RCC 7860 (cell line): Measurements from ENCODE around the gene PLPPR1.
A peak's percentile ranks its signal among the peaks of the same experiment; 100 is the strongest.

Source experiments
- DNase-seq: peaks from one replicate; pipeline ENCODE4 v3.0.0-alpha.2; 2015; ENCODE audit warnings: low spot score
- FAIRE-seq: peaks from 2 replicates; lab custom pipeline; 2012; peaks lifted over from hg19 to GRCh38; lab: Jason Lieb, UNC

Gene PLPPR1

DNA sequence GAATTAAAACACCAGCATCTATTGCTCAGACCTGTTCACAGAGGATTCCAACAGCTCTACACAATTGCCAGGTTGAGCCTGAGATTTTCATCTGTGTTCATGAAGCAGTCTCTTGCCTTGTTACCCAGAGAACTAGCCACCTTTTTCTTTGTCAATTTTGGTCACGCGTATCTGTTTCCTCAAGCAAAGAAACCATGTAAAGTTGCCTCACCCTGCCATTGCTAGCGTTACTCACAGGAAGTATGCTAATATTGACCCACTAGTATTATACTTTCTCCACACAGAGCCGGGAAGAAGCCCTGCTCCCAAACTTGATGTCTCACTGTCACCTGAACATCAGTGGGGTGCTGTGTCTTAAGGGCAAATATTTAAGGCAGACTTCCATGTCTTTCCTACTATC lies 168.5 kb downstream of the PLPPR1 start:
- FAIRE-seq: no peak
- no peak for DNase-seq

DNA sequence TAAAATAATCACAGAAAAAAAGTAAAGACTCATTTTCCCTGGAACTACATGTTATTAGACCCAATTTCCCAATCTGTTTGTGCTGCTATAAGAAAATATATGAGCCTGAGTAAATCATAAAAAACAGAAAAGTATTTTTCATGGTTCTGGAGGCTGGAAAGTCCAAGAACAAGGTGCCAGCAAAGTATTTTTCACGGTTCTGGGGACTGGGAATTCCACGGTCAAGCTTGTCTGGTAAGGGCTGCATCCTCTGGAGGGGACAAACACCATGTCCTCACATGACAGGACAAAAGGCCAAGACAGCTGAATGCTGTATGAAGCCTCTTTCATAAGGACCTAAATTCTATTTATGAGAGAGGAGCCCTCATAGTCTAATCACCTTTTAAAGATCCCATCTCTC lies 172.3 kb downstream of the PLPPR1 start:
- FAIRE-seq: no peak
- DNase-seq: no peak

DNA sequence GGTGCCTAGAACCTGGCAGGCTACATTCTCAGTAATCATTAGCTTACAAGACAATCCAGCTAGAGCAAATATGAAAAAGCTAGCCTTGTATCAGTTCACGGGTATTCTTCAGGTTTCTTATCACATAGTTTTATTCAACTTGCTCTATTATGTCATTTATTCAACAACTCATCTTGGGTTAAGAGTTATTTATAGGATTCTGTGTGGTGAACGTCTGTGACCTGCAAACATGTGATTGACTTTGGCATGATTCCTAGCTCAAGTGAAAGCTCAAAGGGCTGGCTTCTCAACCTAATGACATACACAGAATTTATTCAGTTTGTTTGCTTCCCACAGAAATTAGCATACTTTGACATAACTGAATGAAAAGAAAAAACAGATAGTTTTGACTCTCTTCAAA lies 173.1 kb downstream of the PLPPR1 start:
- no peak for DNase-seq
- FAIRE-seq: no peak

DNA sequence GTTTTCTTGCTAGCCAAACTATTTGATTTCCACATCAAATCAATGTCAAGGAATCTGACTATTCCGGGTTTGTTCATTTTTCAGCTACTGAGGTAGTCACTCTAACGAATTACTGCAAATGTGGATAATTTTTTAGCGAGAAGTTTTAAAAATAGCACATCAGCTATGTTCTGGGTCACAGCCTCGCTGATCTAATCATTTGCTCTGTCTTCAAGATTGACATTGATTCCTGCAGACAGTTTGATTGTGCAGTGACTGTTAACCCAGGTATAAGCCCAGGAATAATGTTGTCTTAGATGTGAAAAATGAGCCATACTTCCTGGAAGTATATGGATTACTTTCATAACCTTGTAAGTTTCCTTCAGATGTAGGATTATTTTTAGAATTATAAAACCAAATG lies 181.1 kb downstream of the PLPPR1 start:
- no peak for DNase-seq
- FAIRE-seq: no peak

DNA sequence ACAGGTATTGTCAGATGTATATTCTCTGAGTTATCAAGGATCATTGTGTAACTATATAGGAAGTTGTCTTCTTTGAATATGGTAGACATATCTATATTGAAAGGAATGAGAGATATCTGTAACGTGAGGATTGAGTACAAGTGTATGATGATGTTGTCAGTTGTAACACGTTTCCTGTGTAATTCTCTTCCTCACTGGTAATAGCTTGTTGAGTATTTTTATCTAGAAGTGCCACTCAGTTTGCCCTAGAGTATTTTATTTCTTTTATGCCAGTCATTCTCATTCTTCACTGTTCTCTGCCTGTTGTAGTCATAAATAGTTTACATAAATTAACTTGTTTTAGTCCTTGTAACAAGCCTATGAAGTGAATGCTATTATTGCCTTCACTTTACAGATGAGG lies 184.1 kb downstream of the PLPPR1 start:
- FAIRE-seq (no peak), DNase-seq (no peak)

DNA sequence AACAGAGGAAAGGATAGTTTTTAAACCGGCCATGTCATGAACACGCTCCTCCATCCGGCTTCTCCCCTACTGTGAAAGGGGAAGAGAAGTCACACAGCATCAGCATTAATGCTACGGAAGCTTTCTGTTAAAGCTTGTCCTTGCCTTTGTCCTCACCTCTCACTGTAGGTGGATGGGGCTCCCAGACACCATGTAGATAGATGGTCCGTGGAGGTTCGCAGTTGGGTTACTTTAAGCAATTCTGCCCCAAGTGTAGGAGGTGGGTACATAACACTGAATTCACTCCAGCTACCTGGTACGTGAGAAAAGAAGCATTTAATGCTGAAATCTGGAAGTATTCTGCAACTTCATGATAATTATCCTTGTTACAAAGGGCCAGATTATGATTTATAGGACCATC lies 190.5 kb downstream of the PLPPR1 start:
- DNase-seq (no peak), FAIRE-seq (no peak)

DNA sequence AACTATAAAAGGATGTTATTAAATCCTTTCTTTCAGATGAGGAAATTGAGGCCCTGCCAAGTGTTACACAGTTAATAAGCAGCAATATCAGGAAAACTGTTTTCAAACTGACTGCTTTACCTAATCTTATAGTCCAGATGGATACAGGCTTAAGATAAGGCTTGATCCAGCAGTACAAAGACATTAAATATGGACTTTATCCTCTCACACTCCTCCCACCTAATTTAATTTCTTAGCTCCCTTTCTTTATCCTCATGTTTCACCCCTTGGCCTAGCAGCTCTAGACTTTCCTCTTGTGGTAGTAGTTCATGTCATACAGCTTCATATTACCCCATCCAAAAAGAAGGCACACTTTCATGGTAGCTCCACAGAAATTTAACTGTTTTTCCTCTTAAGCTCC lies 191.8 kb downstream of the PLPPR1 start:
- FAIRE-seq: no peak

DNA sequence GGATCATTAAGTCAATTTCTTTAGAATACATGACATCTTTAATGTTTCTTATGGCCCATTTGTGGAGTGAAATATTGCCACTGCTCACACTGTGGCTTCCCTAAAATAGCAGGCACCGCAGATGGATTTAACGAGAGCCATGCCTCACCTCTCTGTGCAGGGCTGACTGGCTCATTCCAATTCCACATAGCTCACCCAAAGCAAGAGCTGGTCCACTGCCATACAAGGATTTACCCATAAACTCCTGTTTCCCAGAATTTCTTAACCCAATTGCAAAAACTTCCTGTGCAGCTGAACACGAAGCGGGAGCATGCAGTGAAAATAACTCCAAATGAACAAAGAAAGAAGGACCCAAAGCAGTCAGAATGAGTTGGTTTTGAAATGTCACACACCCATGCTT lies 196.7 kb downstream of the PLPPR1 start:
- no peak for DNase-seq

More for the DNA sequence above, 191.8 kb downstream of the PLPPR1 start:
- no peak for DNase-seq

DNA sequence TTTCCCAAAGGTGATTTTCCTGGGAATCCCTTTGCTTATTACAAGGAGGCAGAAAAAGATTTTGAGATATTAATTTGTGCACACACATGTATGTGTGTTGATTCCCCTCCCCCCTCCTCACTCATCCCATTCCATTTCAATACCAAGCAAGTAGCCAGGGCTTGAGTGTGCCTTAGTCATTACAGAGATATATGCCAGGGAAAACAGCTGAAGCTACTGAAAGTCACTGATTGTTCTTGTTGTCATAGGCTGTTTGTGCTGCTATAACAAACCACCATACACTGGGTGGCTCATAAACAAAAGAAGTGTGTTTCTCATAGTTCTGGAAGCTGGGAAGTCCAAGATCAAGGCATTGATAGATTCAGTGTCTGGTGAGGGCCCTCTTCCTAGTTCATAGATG lies 197.6 kb downstream of the PLPPR1 start:
- DNase-seq (no peak), FAIRE-seq (no peak)

More for the DNA sequence above, 196.7 kb downstream of the PLPPR1 start:
- no peak for FAIRE-seq

DNA sequence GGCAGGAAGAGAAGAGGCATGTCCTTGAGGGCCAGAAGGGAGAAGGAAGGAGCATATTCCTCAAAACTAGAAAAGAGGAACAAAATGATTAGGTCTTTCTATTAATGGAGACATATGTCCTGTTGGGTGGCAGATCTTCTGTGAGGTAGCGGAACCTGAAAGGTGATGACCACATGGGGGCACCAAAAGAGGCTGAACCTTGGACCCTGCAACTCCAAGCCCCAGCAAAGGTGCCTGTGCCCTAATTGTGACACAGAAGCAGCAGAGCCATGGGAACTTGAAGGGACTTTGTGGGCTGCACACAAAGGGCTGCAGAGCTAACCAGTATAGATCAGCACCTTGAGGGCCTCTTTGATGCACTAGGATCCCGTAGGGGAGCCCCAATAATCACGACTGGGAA lies 198.3 kb downstream of the PLPPR1 start:
- FAIRE-seq (no peak), DNase-seq (no peak)

DNA sequence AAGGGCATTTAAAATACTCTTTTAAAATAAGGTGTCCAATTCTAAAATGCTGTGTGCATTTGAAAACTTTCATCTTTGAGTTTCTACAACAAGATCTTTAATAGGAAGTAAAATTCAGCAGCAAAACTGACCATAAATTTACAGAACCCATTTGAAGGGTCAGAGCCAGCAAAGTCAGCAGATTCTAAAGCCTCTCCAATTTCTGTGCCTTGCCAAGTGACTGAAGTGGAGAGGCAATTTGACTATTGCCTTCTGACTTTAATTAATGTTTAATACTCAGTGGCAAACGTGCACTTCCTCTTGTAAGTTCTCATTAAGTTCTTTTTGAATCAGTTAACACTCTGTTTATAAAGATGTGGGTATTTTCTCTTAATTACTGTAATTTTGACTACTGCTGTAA lies 201.1 kb downstream of the PLPPR1 start:
- DNase-seq (no peak), FAIRE-seq (no peak)

DNA sequence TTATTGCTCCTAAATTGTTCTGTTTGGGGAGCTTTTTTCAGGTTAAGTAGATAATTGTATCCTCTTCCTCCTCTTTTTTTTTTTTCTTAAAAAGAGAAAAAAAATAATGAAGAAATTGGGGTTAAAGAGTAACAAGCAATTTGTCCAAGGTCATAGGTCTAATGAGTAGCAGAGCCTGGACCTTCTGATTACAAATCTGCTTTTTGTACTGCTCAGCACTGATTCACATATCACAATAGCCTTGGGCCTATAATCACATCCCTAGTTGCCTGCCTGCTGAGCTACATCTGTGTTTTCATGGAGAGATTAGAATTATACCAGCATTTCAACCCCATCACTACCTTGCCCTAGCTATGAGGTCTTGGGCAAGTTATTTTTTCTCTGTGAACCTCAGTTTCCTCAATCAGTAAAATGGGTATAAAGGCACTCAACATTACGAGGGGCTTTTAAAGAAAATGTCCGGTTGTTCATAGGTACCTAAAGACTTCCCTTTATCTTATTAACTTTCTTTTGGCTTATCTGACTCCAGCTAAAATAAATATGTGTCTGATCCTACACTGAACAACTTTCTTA lies 204.0 kb downstream of the PLPPR1 start:
- FAIRE-seq: no peak
- DNase-seq: no peak

DNA sequence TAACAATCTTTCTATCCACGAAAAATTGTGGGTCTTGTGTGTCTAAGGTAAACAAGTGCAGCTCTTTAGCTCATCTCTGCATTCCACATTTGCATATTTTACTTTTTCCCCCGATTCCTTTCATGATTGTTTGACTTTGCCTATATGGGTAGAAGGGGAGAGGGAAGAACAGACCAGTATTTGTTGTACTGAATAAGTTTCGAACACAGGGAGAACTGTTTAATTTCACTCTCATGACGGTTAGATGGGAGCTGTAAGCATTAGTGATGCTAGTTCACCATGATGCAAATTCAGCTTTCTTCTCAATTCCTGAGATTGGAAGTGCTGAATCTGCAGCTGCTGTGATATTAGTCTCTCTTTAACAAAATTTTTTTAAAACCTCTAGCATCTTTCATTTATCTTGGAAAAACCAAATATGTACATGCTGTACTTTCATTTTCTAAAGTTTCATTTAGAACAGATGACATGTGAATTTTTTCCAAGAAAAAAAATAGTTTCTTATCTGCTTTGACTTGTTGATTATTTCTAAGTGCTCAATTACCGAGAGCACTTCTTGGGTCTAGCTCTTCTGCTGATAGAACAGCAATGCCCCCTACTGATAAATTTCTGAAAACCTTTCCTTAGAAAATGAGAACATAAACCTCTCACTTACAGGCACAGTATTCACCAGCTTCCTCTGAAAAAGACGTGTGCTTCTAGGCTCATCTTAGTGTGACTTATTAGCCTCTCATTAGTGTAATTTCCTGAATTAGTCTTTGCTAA lies 206.8 kb downstream of the PLPPR1 start:
- DNase-seq (peak; percentile 31), FAIRE-seq (no peak)

DNA sequence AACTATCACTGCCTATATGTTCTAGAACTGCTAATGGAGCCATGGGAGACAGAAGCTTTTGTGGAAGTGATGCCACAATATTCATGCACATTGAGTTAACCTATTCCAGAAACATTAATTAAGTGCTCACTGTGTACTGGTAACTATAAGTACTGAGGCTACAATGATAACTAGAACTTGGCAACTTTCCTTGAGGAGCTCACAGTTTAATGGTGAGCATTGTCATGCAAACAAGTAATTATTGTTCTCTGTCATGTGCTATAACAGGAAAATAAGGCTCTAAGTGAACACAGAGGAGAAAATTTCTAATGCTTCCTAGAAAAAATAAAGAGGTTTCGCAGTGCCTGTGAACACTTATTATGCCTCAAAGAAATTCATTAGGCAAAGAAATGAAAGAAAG lies 214.1 kb downstream of the PLPPR1 start:
- DNase-seq (no peak), FAIRE-seq (no peak)

DNA sequence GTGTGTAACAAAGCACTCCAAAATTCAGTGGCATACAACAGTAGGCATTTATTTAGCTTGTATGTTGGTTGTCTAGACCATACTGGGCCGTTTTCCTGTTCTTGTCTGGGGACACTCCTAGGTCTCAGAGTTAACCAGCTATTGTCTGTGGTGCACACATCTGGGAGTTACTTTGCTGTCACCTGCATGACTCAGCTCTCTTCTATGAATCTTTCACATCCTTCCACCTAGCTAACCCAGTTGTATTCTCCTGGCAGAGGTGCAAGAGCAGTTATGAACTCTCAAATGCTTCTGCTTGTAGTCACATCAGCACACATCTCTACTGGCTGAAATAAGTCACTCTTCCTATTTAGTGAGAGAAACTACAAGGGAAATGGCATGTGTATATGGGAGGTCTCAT lies 218.2 kb downstream of the PLPPR1 start:
- no peak for DNase-seq
- no peak for FAIRE-seq

DNA sequence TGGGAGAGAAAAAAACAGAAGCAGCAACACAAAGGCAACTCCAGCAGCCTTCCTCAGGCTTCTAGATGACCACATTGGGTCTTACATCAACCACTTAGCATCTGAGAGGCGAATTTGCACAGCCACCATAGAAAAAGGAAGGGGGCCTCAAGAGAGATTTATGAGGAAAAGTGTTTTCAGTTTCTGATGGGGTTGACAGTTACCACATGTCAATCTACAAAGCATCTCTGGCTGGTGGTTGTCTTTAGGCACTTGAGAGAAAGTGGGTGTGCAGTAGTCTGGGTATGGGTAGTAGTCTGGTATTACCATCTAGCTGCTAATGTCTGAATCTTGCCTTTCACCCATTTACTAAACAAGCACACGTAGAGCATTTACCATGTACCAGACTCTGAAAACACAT lies 218.8 kb downstream of the PLPPR1 start:
- DNase-seq (no peak), FAIRE-seq (no peak)

DNA sequence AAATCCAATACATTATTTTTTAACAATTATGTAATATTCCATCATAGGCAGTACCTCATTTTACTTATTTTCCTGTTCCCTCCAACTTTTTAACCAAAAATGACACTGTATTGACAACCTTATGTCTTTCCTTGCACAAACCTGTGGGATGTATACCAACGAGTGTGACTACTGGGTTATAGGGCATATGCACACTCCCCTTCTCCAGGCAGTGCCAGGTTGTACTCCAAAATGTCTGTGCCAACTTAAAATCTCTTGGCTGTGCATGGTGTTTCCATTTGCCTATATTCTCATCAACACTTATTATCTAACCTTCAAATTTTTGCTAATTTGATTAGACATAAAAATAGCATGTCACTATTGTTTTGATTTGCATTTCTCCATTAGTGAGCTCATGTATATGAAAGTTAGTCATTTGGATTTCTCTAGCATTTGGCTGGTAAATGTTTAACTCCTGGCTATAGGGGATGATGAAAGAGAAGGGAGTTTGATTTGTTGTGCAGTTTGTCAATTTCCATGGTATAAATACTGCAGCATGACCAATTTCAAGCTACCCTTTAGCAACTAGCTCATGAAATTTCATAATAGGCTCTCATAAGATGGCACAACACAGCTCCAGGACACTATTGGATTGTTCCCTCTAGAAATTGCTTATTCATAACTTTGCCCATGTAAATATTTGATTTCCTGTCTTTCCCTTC lies 226.4 kb downstream of the PLPPR1 start:
- DNase-seq (no peak), FAIRE-seq (no peak)

DNA sequence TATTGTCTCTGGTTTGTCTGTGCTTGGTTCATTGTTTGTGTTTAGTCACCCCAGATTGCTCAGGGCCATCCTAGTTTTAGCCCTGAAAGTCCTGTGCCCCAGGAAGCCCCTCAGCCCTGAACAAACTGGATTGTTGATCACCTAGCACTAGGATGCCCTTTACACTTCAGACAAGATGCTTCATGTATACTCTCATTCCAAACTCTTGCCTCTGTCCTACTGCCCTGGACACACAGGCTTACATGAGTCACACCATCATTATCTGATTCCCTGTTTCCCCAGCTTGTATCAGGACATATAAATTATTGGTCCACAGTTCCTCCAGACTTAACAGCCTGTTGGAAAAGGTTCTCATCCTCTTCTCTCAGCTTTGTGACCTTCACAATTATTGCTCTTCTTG lies 236.2 kb downstream of the PLPPR1 start:
- no peak for DNase-seq
- FAIRE-seq: no peak

DNA sequence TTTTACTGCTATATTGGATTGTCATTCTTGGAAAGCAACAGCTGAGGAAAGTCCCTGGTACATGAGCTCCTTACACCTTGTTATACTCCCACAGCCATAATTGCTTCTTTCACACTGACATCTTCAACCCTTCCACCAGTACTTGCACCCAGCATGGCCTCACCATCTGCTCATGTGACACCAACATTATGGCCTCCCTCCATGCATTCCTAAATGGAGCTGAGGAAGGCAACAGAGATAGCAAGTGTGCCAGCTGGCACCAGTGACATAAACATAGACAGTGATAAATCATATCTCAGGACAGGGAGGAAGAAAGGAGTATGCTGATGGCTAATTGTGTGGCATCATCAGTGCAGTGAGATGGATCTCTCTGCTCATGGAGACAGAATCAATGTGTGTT lies 236.7 kb downstream of the PLPPR1 start:
- no peak for FAIRE-seq

DNA sequence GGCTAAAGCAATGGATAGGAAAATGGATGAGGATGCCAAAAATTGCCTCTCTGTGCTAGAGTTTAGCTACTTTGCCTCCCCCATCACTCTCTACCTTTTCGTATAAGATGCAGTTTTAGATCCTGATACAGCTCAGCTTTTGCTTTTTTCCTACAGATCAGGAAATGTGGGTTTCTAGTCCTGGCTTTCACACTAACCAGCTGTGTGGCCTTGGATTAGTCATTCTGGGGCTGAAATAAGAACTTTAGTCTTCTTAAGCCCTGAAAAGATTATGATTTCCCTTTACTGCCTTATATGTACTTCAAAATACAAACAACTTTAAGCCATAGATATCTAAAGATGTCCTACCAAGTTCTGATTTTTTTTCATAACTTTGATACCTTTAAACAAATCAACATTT lies 239.9 kb downstream of the PLPPR1 start:
- FAIRE-seq (no peak), DNase-seq (no peak)

More for the DNA sequence above, 236.7 kb downstream of the PLPPR1 start:
- DNase-seq: no peak

DNA sequence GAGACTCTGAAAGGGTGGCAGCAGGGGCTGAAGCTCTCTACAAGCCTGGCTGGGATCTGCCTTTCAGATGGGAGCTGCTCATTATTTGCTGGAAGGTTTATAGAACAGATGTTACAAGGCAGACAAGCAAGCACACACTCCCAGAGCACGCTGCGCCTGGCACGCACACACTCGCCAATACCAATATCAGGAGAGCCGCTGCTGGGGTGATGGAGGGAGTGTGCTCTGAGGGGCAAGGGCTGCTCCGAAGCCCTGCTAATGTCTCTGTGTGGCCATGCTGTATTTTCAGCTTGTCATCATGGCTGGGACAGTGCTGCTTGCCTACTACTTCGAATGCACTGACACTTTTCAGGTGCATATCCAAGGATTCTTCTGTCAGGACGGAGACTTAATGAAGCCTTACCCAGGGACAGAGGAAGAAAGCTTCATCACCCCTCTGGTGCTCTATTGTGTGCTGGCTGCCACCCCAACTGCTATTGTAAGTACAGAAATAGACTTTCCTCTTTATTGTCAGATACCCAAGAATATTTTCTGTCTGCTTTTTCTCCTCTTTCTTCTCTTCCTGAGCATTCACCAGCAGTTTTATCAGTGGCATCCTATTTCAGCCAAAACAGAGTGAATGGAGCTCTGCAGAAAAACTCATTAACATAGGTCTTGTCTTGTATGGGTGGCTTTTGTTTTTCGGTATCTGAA lies 241.2 kb downstream of the PLPPR1 start:
- FAIRE-seq: no peak

DNA sequence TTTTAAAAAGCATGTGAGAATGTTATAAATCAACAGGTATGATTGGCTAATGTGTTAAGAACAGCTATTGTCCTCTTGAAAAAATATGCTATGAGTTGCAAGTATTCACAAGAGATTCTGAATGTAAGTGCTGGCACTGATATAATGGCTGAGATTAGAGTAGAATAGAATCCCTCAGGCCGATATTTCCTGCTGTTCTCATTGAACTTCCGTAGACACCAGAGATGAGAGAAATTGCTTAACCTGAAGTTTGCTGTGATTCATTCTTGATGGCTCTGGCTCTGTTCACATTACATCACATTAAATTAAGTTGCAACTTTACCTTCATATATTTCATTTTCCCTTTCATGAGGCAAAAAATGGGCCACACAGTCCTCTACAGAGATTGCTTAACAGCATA lies 241.8 kb downstream of the PLPPR1 start:
- FAIRE-seq (no peak), DNase-seq (no peak)

More for the DNA sequence above, 241.2 kb downstream of the PLPPR1 start:
- no peak for DNase-seq
